Measurements from ENCODE around the gene ITPRID1. TPM values are rescaled to one million over a fixed set of nuclear protein-coding genes. Genes with fewer than 3 reads are reported as not detected.

Gene ITPRID1
- polyA plus RNA-seq, 3 donors = not detected

GRCh38 chr7:31602041-31602625 is 88.2 kb downstream of the ITPRID1 start:
- no peak for DNase-seq
- Mint-ChIP-seq H3K9me3 (peaks cover 0 to 6% (median 0%) of the 10 kb centered on the region in 7 donors), H3K4me3 (no peak overlapping the region), H3K4me1 (no peaks in the 10 kb centered on the region), H3K36me3 (no peaks in the 10 kb centered on the region), H3K27me3 (ENCODE audit: low read depth in 3 of 3) (peaks cover 0 to 8% (median 0%) of the 10 kb centered on the region in 3 donors), H3K27ac (no peak overlapping the region)
- WGBS (ENCODE audit: insufficient coverage) = 69% methylated on average over 3 of the region's 5 CpGs
- Histone ChIP-seq H3K79me2 (ENCODE audit: insufficient read depth, low read length) (no peaks in the 10 kb centered on the region), H3K4me3 (replicated peaks in 1 of 3; ENCODE audit: low read depth in 2 of 3, low read length in 3 of 3) (no peak overlapping the region), H3K9me3 (replicated peaks in 1 of 2; ENCODE audit: control insufficient read depth in 1 of 2, insufficient read depth in 1 of 2, low read length in 2 of 2) (no peaks in the 10 kb centered on the region), H2AFZ (ENCODE audit: insufficient read depth, low read depth, low read length, poor library complexity, severe bottlenecking) (no peak overlapping the region), H3K36me3 (replicated peaks in 1 of 2; ENCODE audit: control insufficient read depth in 1 of 2, insufficient read depth in 2 of 2, low read length in 2 of 2) (no peaks in the 10 kb centered on the region), H4K20me1 (ENCODE audit: insufficient read depth, low read length) (no peaks in the 10 kb centered on the region), H3K27me3 (ENCODE audit: control insufficient read depth in 2 of 2, insufficient read depth in 2 of 2, low read length in 2 of 2) (no peaks in the 10 kb centered on the region), H3K4me2 (replicated peaks; ENCODE audit: extremely low read depth, low read length, poor library complexity, severe bottlenecking) (no peak overlapping the region), H3K27ac (ENCODE audit: low read depth in 1 of 2, low read length in 2 of 2) (no peak overlapping the region), H3K4me1 (ENCODE audit: control insufficient read depth in 1 of 2, insufficient read depth in 2 of 2, low read length in 2 of 2) (no peaks in the 10 kb centered on the region), H3K9ac (ENCODE audit: insufficient read depth, low read length, poor library complexity, severe bottlenecking) (no peak overlapping the region)
- TF ChIP-seq CTCF (IDR thresholded peaks at IDR 0.05) = no peak
- intact Hi-C loops (cut with micrococcal nuclease) = no loop called here

- TF ChIP-seq CTCF (IDR thresholded peaks at IDR 0.05) = no peak
- WGBS (ENCODE audit: insufficient coverage) = 62% methylated on average over 4 of the region's 5 CpGs
- H3K4me1 ChIP-seq (ENCODE audit: control insufficient read depth in 1 of 2, insufficient read depth in 2 of 2, low read length in 2 of 2) = no peaks in the 10 kb centered on the region
- H4K20me1 ChIP-seq (ENCODE audit: insufficient read depth, low read length) = no peaks in the 10 kb centered on the region
- Mint-ChIP-seq H3K4me1 (no peaks in the 10 kb centered on the region), H3K27me3 (ENCODE audit: low read depth in 3 of 3) (peaks cover 0 to 7% (median 0%) of the 10 kb centered on the region in 3 donors), H3K27ac (no peak overlapping the region), H3K4me3 (no peak overlapping the region), H3K9me3 (peaks cover 0 to 6% (median 0%) of the 10 kb centered on the region in 7 donors), H3K36me3 (no peaks in the 10 kb centered on the region)
- H3K4me3 ChIP-seq (replicated peaks in 1 of 3; ENCODE audit: low read depth in 2 of 3, low read length in 3 of 3) = no peak overlapping the region
- no peaks in the 10 kb centered on the region for H3K9me3 ChIP-seq (replicated peaks in 1 of 2; ENCODE audit: control insufficient read depth in 1 of 2, insufficient read depth in 1 of 2, low read length in 2 of 2)
- no peak overlapping the region for H3K9ac ChIP-seq (ENCODE audit: insufficient read depth, low read length, poor library complexity, severe bottlenecking)
- H3K27me3 ChIP-seq (ENCODE audit: control insufficient read depth in 2 of 2, insufficient read depth in 2 of 2, low read length in 2 of 2) = no peaks in the 10 kb centered on the region
- no peaks in the 10 kb centered on the region for H3K79me2 ChIP-seq (ENCODE audit: insufficient read depth, low read length)
- no peak overlapping the region for H3K4me2 ChIP-seq (replicated peaks; ENCODE audit: extremely low read depth, low read length, poor library complexity, severe bottlenecking)
- H2AFZ ChIP-seq (ENCODE audit: insufficient read depth, low read depth, low read length, poor library complexity, severe bottlenecking) = no peak overlapping the region
- intact Hi-C loops (cut with micrococcal nuclease) = no loop called here
- H3K27ac ChIP-seq (ENCODE audit: low read depth in 1 of 2, low read length in 2 of 2) = no peak overlapping the region
- DNase-seq = no peak
- H3K36me3 ChIP-seq (replicated peaks in 1 of 2; ENCODE audit: control insufficient read depth in 1 of 2, insufficient read depth in 2 of 2, low read length in 2 of 2) = no peaks in the 10 kb centered on the region
Observed at GRCh38 chr7:31603046-31603445, 89.2 kb downstream of the ITPRID1 start.
